ENCODE results near the gene TIMP3. TPM values are rescaled to one million over a fixed set of nuclear protein-coding genes. Genes with fewer than 3 reads are reported as not detected.

Gene TIMP3
- total and polyA plus RNA-seq, 2 of the 4 experiments (the other 2 are of a cell fraction) = 98.8 to 179 TPM

- Histone ChIP-seq H3K27me3 (ENCODE audit: control insufficient read depth, insufficient read depth, low read length) (no peaks in the 10 kb centered on the region), H2BK120ac (ENCODE audit: low read depth, low read length) (no peak overlapping the region), H3K9me3 (ENCODE audit: control insufficient read depth, insufficient read depth, low read length) (no peaks in the 10 kb centered on the region), H4K5ac (ENCODE audit: low read depth, low read length) (no peak overlapping the region), H2AK9ac (replicated peaks; ENCODE audit: low read depth, low read length, poor library complexity) (no peak overlapping the region), H3K27ac (ENCODE audit: insufficient read depth, low read length) (no peak overlapping the region), H3K4me1 (ENCODE audit: control insufficient read depth, insufficient read depth, low read length) (no peaks in the 10 kb centered on the region; the same call in 1 of the 2 replicates), H4K8ac (ENCODE audit: low read depth in 2 of 2, low read length in 2 of 2) (no peak overlapping the region), H2AK5ac (ENCODE audit: low read depth, low read length) (no peak overlapping the region), H3K56ac (ENCODE audit: extremely low read depth, insufficient read depth, low read length) (no peak overlapping the region), H4K91ac (ENCODE audit: insufficient read depth, low read depth, low read length) (no peak overlapping the region), H4K20me1 (ENCODE audit: insufficient read depth, low read length) (peaks cover 94% of the 10 kb centered on the region), H3K36me3 (ENCODE audit: control insufficient read depth, insufficient read depth, low read length) (peaks cover 56% of the 10 kb centered on the region), H3K4me3 (ENCODE audit: insufficient read depth, low read depth, low read length) (no peak overlapping the region), H3K23ac (ENCODE audit: low read depth, low read length) (no peak overlapping the region), H2BK20ac (ENCODE audit: low read depth, low read length) (no peak overlapping the region), H3K4me2 (ENCODE audit: low read depth, low read length) (no peak overlapping the region), H3K4ac (ENCODE audit: low read depth, low read length) (no peak overlapping the region), H2BK5ac (ENCODE audit: low read depth, low read length, poor library complexity, severe bottlenecking) (no peak overlapping the region), H3K79me1 (ENCODE audit: low read depth in 1 of 2, low read length in 2 of 2) (peaks cover 24 to 81% of the 10 kb centered on the region in 2 experiments), H3K9me1 (ENCODE audit: insufficient read depth, low read length) (peaks cover 35% of the 10 kb centered on the region), H3K14ac (replicated peaks; ENCODE audit: low read depth, low read length) (no peak overlapping the region), H2AFZ (replicated peaks; ENCODE audit: low read length, poor library complexity) (no peak overlapping the region), H3K9ac (ENCODE audit: low read depth, low read length) (no peak overlapping the region), H3K18ac (ENCODE audit: low read depth, low read length) (no peak overlapping the region), H2BK15ac (ENCODE audit: low read depth, low read length) (no peak overlapping the region)
- DNase-seq (no peak), ATAC-seq (ENCODE audit: low read depth) (no peak)
- CTCF ChIA-PET = no interaction called here
- WGBS, 2 experiments (ENCODE audit: extremely low coverage in 2 of 2, insufficient read length in 1 of 2) = 100% methylated on average over 1 of the region's 7 CpGs; no CpG with 5 or more reads in 1 of the 2 experiments
- TF ChIP-seq CEBPB (IDR thresholded peaks at IDR 0.05; ENCODE audit: low read depth, low read length) (no peak), SMC3 (IDR thresholded peaks at IDR 0.05; ENCODE audit: low read depth, low read length) (no peak), NFE2L2 (IDR thresholded peaks at IDR 0.05; ENCODE audit: low read depth, low read length) (no peak), RFX5 (IDR thresholded peaks at IDR 0.05; ENCODE audit: low read depth, low read length) (no peak)
- no TSS peak for BruUV-seq (replicated peaks)
- POLR2A ChIA-PET (ENCODE audit: unreplicated experiment) = no interaction called here
- intact Hi-C loops (cut with micrococcal nuclease) (loop anchor here (10.0 kb wide), 1 partner anchor 62 kb away; no protein-coding TSS in a partner anchor), dilution Hi-C loops (cut with HindIII; ENCODE audit: low sequenced_read_pairs, unreplicated experiment) (no loop called here), in situ Hi-C loops (cut with MboI; ENCODE audit: low sequenced_read_pairs) (loop anchor here (10.0 to 25.0 kb wide), 2 partner anchors 428 to 860 kb away; no protein-coding TSS in a partner anchor)
These were observed 20.8 kb downstream of the TIMP3 start for GRCh38 chr22:32822179-32822877.

Measured in IMR-90 (cell line).